HepG2 (cell line): Measurements from ENCODE around the gene PTPN18. TPM values are rescaled to one million over a fixed set of nuclear protein-coding genes. Genes with fewer than 3 reads are reported as not detected.

Source experiments
- MED1 ChIP-seq: sonication (generic); formaldehyde crosslinking; IDR thresholded peaks from 2 replicates; pipeline ENCODE4 v1.4.0; 2020; ENCODE audit warnings: missing genetic modification reagents
- MTF2 ChIP-seq: sonication (generic); formaldehyde crosslinking; IDR thresholded peaks from 2 replicates; pipeline ENCODE4 v1.5.0; 2020; ENCODE audit warnings: missing genetic modification reagents, borderline replicate concordance
- PAWR ChIP-seq: sonication (generic); formaldehyde crosslinking; IDR thresholded peaks from 2 replicates; pipeline ENCODE4 v1.4.0; 2020; ENCODE audit warnings: missing genetic modification reagents, mild to moderate bottlenecking, borderline replicate concordance
- RNF2 ChIP-seq: fragments of 450-650 bp; conservative IDR thresholded peaks from 2 replicates; pipeline ENCODE4 v1.6.1; 2016; ENCODE audit warnings: low read depth
- ZBTB10 ChIP-seq: sonication (generic); formaldehyde crosslinking; IDR thresholded peaks from 2 replicates; pipeline ENCODE4 v1.4.0; 2020; ENCODE audit warnings: missing genetic modification reagents, borderline replicate concordance
- ZBTB4 ChIP-seq: sonication (generic); formaldehyde crosslinking; IDR thresholded peaks from 2 replicates; pipeline ENCODE4 v1.4.0; 2020; ENCODE audit warnings: missing genetic modification reagents, mild to moderate bottlenecking, borderline replicate concordance
- ZFY ChIP-seq: sonication (generic); formaldehyde crosslinking; IDR thresholded peaks from 2 replicates; pipeline ENCODE4 v1.4.0; 2020; ENCODE audit warnings: missing genetic modification reagents
- ZNF276 ChIP-seq: sonication (generic); formaldehyde crosslinking; IDR thresholded peaks from 2 replicates; pipeline ENCODE4 v1.4.0; 2020; ENCODE audit warnings: mild to moderate bottlenecking, low read depth, missing genetic modification reagents
- ZNF562 ChIP-seq: sonication (generic); formaldehyde crosslinking; IDR thresholded peaks from 2 replicates; pipeline ENCODE4 v1.8.0; 2022; ENCODE audit warnings: missing genetic modification reagents, borderline replicate concordance
- ZNF687 ChIP-seq: sonication (generic); formaldehyde crosslinking; IDR thresholded peaks from 2 replicates; pipeline ENCODE4 v1.5.1; 2020; ENCODE audit warnings: mild to moderate bottlenecking, missing genetic modification reagents, moderate library complexity
- ZNF691 ChIP-seq: sonication (generic); formaldehyde crosslinking; IDR thresholded peaks from 2 replicates; pipeline ENCODE4 v1.4.0; 2020; ENCODE audit warnings: missing genetic modification reagents, low read depth, mild to moderate bottlenecking, borderline replicate concordance
- ZNF703 ChIP-seq: sonication (generic); formaldehyde crosslinking; IDR thresholded peaks from 2 replicates; pipeline ENCODE4 v1.5.1; 2020; ENCODE audit warnings: missing genetic modification reagents, mild to moderate bottlenecking, moderate library complexity, borderline replicate concordance
- ZNF782 ChIP-seq: sonication (generic); formaldehyde crosslinking; IDR thresholded peaks from 2 replicates; pipeline ENCODE4 v1.4.0; 2020; ENCODE audit warnings: missing genetic modification reagents, mild to moderate bottlenecking, borderline replicate concordance
- polyA plus RNA-seq, 8 experiments: library from polyadenylated mRNA; depleted of rRNA in 3 of 8; stranded (reverse) in 7 of 8; unstranded in 1 of 8; fragments of >200 nt; fragmentation: Illumina TruSeq in 4 of 8; extraction: Trizol in 4 of 8; gene quantifications; 2 replicates each; pipeline versions ENCODE4 v1.2.1 to v1.2.3, GENCODE V29; 2011 to 2016; ENCODE audit warnings: low read depth in 4 of 8, missing spikeins in 1 of 8, mixed read lengths in 1 of 8; ENCODE audit not compliant: insufficient read depth in 1 of 8
- total RNA-seq, 5 experiments: library from RNA; depleted of rRNA; stranded (reverse); fragments of >200 nt; fragmentation: Illumina TruSeq; extraction: Trizol; gene quantifications; 2 replicates each; pipeline ENCODE4 v1.2.3, GENCODE V29; 2016; ENCODE audit warnings: low read depth in 1 of 5

The PTPN18 gene
- total and polyA plus RNA-seq, 2 of the 13 experiments (the other 11 are each of a cell fraction or from before 2014, with no cell fraction given): 14.8 to 39.6 TPM

GRCh38 chr2:130391058-130391871, 35.4 kb downstream of the PTPN18 start (continued):
- peak; percentile 81; the same call in 1 of the 2 replicates for TF ChIP-seq ZFY
- no peak for TF ChIP-seq ZBTB4
- TF ChIP-seq ZNF703: peak; percentile 23; the same call in 1 of the 2 replicates
- TF ChIP-seq ZNF687 (CRISPR knock-in tag): peak; percentile 90
- TF ChIP-seq PAWR (CRISPR knock-in tag): no peak
- peak; percentile 48; the same call in 1 of the 2 replicates for TF ChIP-seq ZNF276 (CRISPR knock-in tag)
- no peak for TF ChIP-seq ZNF562 (CRISPR knock-in tag)
- TF ChIP-seq MTF2 (CRISPR knock-in tag): peak; percentile 65; the same call in 1 of the 2 replicates
- peak; percentile 50; the same call in 1 of the 2 replicates for TF ChIP-seq ZNF782 (CRISPR knock-in tag)
- TF ChIP-seq ZBTB10 (CRISPR knock-in tag): 0 out of 2 replicates have a peak, but pooled peaks have one; percentile 14
- TF ChIP-seq ZNF691: peak; percentile 50; the same call in 1 of the 2 replicates
- TF ChIP-seq RNF2: no peak
- TF ChIP-seq MED1 (CRISPR knock-in tag): peak; percentile 32; the same call in 1 of the 2 replicates
